ENCODE data around the gene PIAS4. TPM values are rescaled to one million over a fixed set of nuclear protein-coding genes. Genes with fewer than 3 reads are reported as not detected.

The PIAS4 gene
- total and polyA plus RNA-seq, 9 of the 15 experiments (the other 6 are each of a cell fraction or from before 2014, with no cell fraction given): 0.27 to 34.9 (median 14.4) TPM

DNA sequence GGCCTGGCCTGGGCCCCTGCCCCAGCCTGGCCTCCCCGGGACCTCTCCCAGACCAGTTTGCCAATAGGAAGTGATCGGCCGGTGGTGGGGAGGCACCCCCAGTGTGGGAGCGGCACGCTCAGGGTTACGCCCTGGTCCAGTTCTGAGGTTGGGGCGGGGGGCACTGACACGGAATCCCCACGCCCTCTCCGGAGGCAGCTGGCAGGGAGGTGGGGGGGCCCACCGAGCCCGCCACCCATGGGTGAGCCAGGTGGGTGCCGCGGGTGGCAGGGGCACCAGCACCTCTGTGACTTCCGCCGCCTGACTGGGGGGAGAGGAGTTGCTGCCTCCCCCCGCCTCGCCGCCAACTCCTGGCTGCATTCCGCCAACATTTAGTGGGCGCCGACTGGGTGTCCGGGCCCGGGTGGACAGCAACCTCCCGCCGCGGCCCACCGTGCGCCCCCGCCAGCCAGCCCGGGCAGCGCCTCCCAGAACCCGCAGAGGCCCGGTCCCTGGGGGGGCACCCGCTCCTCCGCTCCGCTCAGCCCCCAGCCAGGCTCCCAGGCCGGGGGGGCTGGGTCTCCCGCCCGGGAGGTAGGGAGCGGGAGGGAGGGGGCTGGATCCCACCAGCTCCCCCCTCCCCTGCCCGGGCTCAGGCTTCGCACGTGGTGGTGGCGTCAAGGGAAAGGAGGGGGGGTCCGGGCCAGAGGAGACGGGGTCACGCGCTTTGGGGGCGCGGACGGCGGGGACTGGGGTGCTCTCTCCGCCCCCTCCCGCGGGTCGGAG is 57.1 kb downstream of the PIAS4 start (continued):
- no peak for TF ChIP-seq TFAP4 (CRISPR knock-in tag; IDR thresholded peaks at IDR 0.05; ENCODE audit: borderline replicate concordance)
- no peak for TF ChIP-seq BDP1 (IDR thresholded peaks at IDR 0.05; ENCODE audit: insufficient read depth, insufficient read length)
- no peak for TF ChIP-seq ARHGAP35 (IDR thresholded peaks at IDR 0.05; ENCODE audit: partially characterized antibody)
- TF ChIP-seq, protein P1, sequence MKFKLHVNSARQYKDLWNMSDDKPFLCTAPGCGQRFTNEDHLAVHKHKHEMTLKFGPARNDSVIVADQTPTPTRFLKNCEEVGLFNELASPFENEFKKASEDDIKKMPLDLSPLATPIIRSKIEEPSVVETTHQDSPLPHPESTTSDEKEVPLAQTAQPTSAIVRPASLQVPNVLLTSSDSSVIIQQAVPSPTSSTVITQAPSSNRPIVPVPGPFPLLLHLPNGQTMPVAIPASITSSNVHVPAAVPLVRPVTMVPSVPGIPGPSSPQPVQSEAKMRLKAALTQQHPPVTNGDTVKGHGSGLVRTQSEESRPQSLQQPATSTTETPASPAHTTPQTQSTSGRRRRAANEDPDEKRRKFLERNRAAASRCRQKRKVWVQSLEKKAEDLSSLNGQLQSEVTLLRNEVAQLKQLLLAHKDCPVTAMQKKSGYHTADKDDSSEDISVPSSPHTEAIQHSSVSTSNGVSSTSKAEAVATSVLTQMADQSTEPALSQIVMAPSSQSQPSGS (CRISPR knock-in tag; IDR thresholded peaks at IDR 0.05): 0 out of 2 replicates have a peak, but pooled peaks have one; percentile 40
- no peak for TF ChIP-seq MECOM (CRISPR knock-in tag; IDR thresholded peaks at IDR 0.05)
- no peak for TF ChIP-seq KDM4B (IDR thresholded peaks at IDR 0.05; ENCODE audit: borderline replicate concordance in 2 of 2, low read depth in 1 of 2)
- no peak for TF ChIP-seq ILK (tag; IDR thresholded peaks at IDR 0.05; ENCODE audit: borderline replicate concordance, low read depth)
- TF ChIP-seq MYNN (IDR thresholded peaks at IDR 0.05): 0 out of 2 replicates have a peak, but pooled peaks have one; percentile 46
- TF ChIP-seq MYNN (CRISPR knock-in tag; IDR thresholded peaks at IDR 0.05): no peak
- TF ChIP-seq FIP1L1 (IDR thresholded peaks at IDR 0.05; ENCODE audit: low read depth, low read length, poor library complexity, severe bottlenecking): no peak
- no peak for TF ChIP-seq ZNF518B (CRISPR knock-in tag; IDR thresholded peaks at IDR 0.05)
- TF ChIP-seq RBM34 (IDR thresholded peaks at IDR 0.05; ENCODE audit: borderline replicate concordance, insufficient read depth, low read length): no peak
- no peak for TF ChIP-seq SP2 (IDR thresholded peaks at IDR 0.05; ENCODE audit: extremely low read depth, low read depth, low read length, poor library complexity, severe bottlenecking)
- no peak for TF ChIP-seq ZNF3 (CRISPR knock-in tag; IDR thresholded peaks at IDR 0.05)
- no peak for TF ChIP-seq ZNF584 (CRISPR knock-in tag; IDR thresholded peaks at IDR 0.05; ENCODE audit: low read depth)
- TF ChIP-seq SUPT5H (IDR thresholded peaks at IDR 0.05): no peak; the same call in 1 of the 2 replicates
- no peak for TF ChIP-seq TFE3 (CRISPR knock-in tag; IDR thresholded peaks at IDR 0.05)
- TF ChIP-seq MNT (conservative IDR thresholded peaks at IDR 0.05): peak; percentile 83 to 85
